DMS114 treated with DMSO at 0.1 percent for 48 hours (cell line): ENCODE measurements around the gene NOTCH3.

Experiments
- DNase-seq: peaks from one replicate; lab custom pipeline; 2025; ENCODE audit not compliant: unreplicated experiment; lab: John Stamatoyannopoulos, UW

The NOTCH3 gene

DNA sequence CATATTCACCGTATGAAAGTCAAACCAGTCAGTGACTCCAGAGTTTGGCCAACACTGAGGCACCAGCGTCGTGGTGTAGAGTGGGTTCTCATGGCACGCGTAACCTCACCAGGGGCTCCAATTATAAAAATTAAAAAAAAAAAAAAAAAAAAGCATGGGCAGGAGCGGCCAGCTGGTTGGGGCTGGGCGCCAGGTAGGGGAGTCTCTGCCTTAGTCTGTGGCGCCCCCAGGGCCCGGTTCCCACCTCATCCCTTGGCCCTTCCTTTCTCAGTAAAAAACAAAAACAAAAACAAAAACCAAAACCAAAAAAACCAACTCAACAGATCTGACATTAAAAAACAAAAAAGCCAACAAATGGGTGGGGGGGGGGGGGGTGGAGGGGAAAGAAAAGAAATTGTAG, 36.1 kb upstream of the NOTCH3 start:
- DNase-seq = no peak

DNA sequence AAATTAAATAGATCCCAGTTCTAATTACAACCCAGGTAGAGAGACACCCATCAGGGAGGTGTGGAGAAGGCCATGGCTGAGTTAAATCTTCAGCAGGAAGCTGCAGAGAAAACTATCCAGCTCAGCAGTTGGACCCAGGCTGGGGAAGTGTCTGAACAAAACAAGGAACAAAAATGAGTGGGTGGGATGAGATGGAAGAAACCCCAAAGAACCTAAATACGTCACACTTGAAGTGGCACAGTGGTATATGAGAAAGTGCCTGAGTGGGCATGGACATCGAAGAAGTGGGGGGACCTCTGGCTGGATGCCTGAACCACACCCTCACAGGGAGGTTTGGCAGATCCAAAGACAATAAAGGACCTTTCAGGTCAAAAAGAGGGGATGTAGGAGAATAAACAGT, 35.0 kb upstream of the NOTCH3 start:
- no peak for DNase-seq

DNA sequence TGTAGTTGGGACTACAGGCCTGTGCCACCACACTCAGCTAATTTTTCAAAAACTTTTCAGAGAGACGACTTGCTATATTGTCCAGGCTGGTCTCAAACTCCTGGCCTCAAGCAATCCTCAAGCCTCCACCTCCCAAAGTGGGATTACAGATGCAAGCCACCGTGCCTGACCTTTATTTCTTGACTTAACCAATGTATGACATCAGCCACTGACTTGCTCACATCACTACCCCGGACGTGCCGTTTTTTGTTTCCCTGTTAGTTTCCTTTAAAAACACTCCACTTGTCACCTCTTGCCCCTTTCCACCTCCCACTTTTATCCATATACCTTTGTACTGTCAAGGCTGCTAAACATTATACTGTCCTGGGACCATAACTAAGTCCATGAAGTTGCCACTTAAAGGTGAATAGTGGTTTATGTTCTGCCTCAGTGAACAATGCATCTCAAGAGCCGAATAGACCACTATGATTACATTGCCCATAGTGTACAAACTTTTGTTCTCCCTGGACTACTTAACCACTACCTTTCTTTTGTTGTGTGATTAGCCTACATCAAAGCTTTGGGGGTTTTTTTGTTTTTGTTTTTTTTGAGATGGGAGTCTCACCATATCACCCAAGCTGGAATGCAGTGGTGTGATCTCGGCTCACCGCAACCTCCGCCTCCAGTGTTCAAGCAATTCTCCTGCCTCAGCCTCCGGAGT, 33.8 kb upstream of the NOTCH3 start:
- no peak for DNase-seq

DNA sequence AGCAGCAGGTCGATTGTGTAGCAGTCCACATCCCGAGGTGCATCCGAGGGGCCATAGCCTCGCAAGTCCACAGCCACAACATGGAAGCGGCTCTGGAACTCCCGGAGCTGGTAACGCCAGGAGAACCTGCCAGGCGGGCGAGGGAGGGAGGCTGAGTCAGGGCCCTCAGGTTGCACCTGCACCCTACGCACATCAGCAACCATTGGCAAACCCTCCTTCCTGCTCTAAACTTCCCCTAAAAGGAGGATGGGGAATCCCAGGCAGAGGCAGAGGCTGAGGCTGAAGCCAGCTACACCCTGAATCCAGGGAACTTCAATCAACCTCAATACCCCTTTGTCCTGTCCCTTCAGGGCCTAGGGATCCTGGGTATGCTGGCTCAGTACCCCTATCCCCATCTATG, 30.5 kb upstream of the NOTCH3 start:
- no peak for DNase-seq

DNA sequence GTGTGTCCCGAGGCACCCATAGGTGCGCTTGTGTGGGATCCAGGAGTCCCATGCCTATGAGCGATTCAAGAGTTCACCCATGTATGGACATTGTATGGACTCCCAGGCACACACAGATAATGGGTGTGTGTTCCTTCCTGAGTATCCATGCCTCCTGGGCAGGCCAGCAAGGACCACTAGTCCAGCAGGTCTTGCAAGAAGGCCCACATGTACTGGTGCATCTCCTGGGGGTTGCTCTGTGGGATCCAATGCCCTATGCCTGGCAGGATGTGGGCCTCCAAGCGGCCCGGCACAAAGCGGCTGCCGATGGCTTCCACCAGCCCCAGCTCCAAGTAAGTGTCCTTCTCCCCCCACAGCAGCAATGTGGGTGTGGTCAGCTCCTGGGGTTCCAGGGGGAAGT, 26.5 kb upstream of the NOTCH3 start:
- DNase-seq = no peak

DNA sequence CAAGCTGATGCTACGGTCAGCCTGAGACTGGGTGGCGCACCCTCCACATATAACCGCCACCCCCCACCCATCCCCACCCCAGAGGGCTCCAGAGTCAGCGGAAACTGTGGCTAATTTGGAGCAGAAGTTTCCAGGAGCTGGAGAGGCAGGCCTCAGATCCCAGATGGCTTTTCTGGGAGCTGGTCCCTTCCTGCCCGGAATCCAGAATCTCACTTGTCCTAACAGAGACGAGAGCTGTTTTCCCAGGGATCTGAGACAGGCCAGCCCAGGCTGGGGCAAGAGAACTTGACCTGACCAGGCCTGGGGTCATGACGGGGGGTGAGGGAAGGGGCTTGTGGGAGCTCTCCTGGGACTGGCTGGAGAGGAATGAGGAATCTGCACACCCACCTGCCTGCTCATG, 25.0 kb upstream of the NOTCH3 start:
- no peak for DNase-seq

DNA sequence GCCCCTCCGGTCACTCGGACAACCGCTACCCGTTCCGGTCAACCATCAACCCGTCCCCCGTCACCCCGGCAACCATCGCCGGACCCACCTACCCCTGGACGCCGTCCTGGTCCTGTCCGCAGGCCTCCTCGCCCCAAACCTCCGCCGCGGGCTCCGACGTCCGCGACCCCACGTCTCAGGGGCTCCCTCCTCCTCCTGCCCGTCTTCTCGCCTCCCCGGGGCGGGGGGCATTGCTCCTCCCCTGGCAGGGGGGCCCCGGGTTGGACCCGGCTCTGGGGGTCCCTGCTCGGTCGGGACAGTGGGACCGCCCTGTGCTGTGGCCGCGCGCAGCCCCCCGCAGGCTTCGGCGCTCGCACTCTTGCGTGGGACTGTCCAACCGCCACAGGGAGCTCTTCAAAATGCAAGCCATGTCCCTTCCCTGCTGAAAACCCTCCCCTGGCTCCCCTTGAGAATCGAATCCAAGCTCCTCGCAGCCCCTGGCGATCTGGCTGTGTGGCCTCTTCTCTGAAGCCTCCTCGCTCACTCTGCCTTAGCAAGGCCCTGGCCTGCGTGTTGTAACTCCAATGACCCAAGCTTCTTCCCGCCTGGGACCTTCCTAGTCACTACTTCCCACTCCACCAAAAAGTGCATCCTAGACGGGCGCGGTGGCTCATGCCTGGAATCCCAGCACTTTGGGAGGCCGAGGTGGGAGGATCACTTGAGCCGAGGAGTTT, 23.0 kb upstream of the NOTCH3 start:
- DNase-seq = no peak

DNA sequence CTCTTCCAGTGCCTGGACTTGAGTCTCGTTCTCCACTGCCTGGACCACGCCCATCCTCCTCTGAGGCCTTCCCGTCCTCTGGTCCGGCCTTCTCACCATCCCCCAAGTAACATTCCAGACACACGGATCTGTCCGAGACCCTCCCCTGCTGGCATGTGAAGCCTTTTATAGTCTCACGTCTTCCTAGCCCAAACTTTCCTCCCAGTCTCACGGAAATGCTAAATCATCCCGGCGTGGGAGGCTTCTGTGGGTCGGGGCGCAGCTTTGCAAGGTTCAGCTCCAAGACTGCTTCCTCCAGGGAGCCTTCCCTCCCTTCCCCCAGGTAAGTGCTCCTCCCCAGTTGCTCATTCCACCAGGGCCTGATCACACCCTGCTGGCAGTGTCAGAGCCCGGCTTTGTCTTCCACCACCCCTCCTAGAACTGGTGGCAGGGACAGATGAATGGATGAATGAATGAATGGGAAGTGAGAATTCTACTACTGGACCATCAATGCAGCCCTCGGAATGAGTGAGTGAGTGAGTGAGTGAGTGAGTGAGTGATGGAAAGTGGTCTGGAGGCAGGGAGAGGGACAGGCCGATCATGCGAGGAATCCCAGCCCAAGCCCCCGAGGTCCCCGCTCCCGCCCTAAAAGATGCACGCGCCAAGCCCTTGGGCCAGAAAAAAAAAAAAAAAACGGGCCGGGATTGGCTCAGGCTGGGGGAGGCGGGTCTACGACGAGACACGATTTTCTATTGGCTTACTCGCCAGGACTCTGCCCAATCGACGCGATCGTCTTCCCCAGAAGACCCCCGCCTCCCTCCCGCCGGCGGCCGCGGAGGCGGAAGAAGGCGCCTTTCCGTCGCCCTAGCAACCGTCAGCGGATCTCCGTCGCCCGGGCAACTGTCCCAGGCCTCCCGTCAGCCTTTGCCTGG, 22.2 kb upstream of the NOTCH3 start:
- peak; percentile 97 for DNase-seq

DNA sequence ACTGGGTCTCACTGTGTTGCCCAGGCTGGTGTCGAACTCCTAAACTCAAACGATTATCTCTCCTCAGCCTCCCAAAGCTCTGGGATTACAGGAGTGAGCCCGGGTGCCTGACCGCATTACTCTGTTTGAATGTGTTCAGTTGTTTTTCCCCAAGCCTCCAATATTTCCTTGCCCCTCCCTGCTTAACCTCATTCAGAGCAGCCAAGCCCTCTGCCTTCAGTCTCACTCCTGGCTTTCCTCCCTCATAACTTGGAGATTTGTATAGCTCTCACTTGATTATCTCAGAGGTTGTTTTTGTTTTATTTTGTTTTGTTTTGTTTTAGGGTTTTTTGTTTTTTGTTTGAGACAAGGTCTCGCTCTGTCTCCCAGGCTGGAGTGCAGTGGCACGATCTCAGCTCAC, 20.0 kb upstream of the NOTCH3 start:
- DNase-seq = no peak

DNA sequence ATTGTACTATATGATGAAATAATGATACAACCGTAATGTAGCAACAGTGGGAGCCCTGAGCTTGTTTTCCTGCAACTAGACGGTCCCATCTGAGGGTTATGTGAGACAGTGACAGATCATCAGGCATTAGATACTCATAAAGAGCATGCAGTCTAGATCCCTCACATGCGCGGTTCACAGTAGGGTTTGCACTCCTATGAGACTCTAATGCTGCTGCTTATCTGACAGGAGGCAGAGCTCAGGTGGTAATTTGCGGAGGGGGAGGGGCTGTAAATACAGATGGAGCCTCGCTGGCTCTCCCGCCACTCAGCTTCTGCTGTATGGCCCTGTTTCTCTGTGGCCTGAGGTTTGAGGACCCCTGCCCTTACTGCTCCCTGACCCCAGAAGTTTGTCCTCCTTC, 17.7 kb upstream of the NOTCH3 start:
- DNase-seq = no peak

DNA sequence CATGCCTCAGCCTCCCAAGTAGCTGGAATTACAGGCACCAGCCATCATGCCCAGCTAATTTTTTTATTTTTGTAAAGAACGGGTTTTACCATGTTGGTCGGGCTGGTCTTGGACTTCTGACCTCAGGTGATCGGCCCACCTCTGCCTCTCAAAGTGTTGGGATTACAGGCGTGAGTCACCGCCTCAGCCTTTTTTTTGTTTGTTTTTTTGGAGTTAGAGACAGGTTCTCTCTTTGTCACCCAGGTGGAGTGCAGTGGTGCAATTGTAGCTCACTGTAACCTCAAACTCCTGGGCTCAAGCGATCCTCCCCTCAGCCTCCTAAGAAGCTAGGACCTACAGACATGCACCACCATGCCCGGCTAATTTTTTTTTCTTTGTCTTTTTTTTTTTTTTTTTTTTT, 15.6 kb upstream of the NOTCH3 start:
- DNase-seq = no peak

DNA sequence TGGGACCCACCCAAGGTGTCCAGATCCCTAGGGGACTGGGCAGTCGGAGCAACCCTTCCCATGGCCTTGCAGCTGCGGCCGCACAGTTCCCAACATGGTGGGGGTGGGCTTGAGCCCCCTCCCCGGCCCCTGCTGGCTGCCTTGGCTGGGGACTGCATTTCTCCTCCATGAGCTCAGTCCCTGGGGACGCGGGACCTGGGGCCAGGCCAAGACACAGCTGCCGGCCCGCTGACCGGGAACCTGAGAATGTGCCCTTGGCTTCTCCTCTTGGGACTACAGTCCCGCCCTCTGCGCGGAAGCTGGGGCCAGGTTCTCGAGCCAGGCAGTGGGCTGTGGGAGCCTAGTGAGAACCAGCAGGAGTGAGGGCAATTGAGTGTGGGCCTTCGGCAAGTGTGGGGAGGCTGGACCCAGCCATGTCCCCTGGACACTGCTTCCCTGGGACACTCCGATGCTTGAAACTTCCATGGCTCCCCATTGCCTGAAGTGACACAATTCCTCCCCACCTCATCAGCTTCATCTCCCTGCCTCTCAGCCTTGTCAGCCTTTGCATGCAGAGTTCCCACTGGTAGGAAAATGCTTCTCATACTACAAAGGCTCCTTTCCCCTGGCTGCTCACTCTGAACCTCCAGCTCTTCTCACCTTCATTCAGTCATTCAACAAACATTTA, 13.1 kb upstream of the NOTCH3 start:
- DNase-seq = no peak

DNA sequence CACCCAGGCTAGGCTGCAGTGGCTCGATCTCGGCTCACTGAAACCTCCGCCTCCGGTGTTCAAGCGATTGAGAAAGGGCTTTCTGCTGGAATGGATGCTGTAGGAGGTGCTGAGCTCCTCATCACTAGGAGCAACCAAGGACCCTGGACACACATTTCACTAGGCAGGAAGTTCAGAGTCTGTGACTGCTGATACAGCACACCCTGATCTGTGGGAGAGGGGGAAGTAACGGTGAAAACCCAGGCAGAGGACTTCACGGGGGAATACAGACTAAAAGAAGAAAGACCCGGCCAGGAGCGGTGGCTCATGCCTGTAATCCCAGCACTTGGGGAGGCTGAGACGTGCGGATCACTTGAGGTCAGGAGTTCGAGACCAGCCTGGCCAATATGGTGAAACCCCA, 11.9 kb upstream of the NOTCH3 start:
- DNase-seq = no peak

DNA sequence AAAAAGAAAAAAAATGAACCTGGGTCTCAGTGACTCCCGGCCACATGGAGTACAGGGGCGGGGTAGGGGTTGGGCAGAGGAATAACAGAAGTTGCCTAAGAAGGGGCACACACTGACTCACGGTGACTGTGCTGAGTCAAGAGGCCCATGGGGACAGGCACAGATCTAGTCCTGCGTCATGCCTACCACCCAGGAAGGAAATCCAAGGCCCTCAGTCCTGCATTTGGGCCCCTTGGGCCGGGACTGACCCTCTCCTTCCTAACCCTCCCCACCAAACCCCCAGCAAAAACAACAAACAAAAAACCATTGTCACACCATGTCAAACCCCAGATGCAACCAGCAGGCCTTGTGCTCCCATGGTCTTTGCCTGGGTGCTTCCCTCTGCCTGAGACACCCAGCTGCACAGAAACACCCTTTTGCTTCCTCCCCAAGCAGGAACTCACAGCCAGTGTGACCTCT, 9.6 kb upstream of the NOTCH3 start:
- DNase-seq = no peak

DNA sequence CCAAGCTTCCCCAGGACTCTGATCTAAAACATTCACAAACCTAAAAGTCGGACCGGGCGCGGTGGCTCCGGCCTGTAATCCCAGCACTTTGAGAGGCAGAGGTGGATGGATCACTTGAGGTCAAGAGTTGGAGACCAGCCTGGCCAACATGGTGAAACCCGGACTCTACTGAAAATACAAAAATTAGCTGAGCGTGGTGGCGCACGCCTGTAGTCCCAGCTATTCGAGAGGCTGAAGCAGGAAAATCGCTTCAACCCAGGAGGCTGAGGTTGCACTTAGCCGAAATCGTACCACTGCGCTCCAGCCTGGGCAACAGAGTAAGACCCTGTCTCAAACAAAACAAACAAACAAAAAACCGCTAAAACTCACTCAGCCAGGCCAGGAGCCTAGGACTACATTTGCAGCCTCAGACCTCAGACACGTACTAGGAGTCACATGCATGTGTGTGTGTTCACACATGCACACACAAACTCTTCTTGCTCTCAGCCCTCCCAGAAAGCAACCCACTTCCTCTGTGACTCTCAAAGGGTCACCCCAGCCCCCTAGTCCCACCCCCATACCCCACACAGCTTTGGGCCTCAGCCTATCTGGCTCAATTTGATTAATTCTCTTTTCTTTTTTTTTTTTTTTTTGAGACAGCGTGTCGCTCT, 704 bp upstream of the NOTCH3 start:
- DNase-seq = no peak

DNA sequence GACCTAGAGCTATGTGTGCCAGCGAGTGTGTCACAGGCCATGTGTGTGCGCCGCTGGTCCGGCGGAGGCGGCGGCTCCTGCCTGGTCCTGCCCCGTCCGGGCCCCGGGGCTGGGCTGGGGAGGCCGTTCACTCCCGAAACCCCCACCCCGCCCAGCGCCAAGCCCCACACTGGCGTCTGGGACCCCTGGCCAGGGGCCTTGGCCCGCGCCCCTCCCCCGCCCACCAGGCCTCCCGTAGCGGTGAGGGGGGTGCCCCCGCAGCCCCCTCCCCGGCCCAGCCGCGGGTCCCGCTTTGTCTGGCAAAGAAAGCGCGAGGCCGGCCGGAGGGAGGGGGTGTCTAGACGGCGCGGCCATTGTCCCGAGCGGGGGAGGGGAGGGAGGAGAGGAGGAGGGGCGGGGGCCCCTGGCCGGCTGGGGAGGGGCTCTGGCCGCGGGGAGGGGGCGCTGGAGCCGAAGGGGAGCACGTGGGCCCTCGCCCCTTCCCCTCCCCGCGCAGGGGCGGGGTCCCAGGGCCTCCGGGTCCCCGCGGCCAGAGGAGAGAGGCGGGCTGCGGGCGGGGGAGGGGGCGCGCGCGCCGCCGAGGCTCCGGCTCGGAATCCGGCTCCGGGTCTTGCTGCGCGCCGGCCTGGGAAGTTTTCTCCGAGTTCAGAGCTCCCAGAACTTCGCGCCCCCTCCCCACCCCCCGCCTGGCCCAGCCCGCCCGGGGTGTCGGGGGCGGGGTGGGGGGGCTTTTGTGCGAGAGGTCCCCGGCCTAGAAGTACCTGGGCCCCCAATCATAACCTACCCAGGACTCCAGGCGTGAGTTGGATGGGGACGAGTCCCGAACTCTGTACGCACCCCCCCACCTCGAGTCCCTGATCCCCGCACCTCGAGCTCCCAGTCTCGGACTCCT, 888 bp downstream of the NOTCH3 start:
- DNase-seq = no peak

DNA sequence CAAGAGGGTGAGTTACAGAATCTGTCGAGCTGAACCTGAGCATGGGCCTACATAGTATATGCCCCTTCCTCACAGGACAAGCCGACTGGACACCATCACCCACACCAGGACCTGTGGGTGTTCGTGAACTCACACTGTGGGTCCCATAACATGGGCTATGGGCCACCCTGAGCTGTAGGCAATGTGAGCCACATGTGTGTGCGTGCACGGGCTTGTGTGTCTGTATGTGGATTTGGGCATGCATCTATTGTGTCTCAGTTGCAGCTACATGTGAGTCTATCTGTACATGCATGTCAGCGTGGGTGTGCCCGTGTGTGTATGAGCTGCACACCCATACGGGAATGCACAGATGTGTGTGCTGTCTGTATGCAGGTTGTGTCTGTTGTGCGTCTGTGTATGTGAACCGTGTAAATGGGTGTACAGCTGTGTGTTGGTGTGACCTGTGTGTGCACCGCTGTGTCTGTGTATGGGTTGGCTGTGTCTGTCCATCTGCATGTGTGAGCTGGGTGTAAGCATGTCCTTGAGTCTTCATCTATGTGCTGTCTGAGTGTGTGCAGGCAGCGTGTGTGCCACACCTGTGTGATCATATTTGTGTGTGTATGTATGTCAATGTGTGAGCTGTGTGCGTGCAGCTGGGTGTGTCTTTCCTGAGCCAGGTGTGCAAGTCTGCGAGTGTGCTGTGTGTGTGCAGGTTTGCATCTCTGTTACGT, 1.7 kb downstream of the NOTCH3 start:
- no peak for DNase-seq

DNA sequence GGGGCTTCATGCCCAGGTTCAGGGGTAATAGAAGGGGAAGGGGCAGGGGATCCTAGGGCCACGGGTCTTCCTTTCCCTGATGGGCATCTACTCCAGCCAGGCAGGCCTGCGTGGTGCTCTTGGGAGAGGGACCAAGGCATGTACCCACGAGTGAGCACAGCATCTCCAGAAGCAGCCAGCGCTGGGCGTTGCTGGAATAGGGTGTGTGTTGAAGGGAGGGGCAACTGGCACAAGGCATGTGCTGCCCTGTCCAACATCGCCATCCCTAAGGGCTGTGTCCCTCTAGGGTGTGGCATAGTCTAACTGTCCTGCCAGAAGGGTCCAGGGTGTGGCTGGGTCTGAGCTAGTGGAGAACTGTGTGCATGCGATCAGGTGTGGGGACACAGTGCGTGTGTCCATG, 2.9 kb downstream of the NOTCH3 start:
- DNase-seq = no peak

DNA sequence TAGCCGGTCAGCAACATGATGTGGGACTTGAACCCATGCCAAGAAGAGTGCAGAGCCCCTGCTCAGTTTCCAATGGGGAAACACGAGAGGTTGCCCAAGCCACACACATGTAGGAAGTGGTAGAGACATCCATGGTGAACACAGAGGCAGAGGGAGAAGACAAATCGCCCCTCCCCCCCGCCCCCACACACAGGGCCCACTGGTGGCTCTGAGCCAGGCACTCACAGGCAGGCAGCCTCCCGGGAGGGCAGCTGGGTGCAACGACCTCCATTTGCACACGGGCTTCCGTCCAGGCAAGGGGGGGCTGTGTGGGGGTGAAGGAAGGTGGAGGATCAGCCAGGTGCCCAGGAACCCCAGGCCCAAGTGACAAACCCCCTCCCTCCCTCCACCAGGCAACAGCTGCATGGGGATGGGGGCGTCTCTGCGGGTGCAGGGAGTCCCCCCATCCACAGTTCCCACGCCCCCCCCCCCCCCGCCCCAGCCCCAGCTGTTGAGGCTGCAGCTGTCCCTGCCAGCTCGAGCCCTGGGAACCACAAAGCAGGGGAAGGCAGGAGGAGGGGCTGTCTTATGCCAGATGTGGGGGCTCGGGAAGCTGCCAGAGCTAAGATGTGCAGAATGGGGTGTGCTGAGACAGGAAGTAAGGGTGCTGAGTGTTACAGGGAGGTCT, 3.4 kb downstream of the NOTCH3 start:
- no peak for DNase-seq
